Measurements from ENCODE around the gene FAM162A.

The FAM162A gene

GRCh38 chr3:122394173-122394572, 10.2 kb downstream of the FAM162A start:
- Mint-ChIP-seq H3K36me3 (peaks cover 5 to 21% of the 10 kb centered on the region in 2 donors), H3K9me3 (no peaks in the 10 kb centered on the region), H3K4me3 (no peak overlapping the region), H3K27ac (no peak overlapping the region), H3K4me1 (peaks cover 12 to 33% of the 10 kb centered on the region in 2 donors), H3K27me3 (no peaks in the 10 kb centered on the region)
- DNase-seq (no peak), ATAC-seq (replicated peaks) (no peak)

GRCh38 chr3:122395582-122395981, 11.6 kb downstream of the FAM162A start:
- H3K27me3 Mint-ChIP-seq: no peaks in the 10 kb centered on the region
- ATAC-seq (replicated peaks) (no peak), DNase-seq (no peak)
- H3K4me1 Mint-ChIP-seq: peaks cover 11 to 30% of the 10 kb centered on the region in 2 donors
- H3K27ac Mint-ChIP-seq: no peak overlapping the region
- H3K36me3 Mint-ChIP-seq: peaks cover 10 to 26% of the 10 kb centered on the region in 2 donors
- H3K4me3 Mint-ChIP-seq: no peak overlapping the region
- no peaks in the 10 kb centered on the region for H3K9me3 Mint-ChIP-seq

DNA sequence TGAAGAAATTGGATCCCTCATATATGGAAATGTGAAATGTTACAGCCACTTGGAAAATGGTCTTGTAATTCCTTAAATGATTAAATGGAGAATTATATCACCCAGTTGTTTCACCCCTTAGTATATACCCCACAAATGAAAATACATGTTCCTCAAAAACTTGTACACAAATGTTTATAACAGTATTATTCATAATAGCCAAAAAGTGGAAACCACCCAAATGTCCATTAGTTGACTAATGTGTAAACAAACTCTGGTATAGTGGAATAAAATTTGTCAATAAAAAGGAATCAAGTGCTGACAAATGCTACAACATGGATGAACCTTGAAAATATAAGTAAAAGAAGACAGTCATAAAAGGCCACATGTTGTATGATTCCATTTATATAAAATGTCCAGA, 12.5 kb downstream of the FAM162A start:
- no peaks in the 10 kb centered on the region for H3K9me3 Mint-ChIP-seq
- ATAC-seq (replicated peaks): no peak
- H3K27me3 Mint-ChIP-seq: no peaks in the 10 kb centered on the region
- peaks cover 13 to 30% of the 10 kb centered on the region in 2 donors for H3K4me1 Mint-ChIP-seq
- H3K36me3 Mint-ChIP-seq: peaks cover 11 to 30% of the 10 kb centered on the region in 2 donors
- no peak overlapping the region for H3K4me3 Mint-ChIP-seq
- no peak for DNase-seq
- no peak overlapping the region for H3K27ac Mint-ChIP-seq

DNA sequence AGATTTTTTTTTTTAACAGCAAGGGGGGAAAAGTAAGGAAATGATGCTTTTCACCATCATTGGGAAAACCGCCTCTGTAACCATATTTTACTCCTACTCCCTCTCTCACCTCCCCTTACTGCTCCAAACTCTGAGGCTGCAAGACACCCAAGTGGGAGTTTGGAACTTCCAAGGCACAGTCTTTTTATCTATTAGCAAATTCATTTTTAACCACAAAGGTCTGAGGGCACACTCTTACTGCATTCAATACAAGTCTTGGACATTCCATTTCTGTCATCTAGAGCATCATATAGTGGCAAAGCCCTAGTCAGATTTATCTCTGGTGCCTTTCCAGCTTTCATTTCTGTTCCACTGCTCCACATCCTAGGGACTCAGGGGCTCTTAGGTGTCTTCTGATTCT, 13.2 kb downstream of the FAM162A start:
- Mint-ChIP-seq H3K27me3 (no peaks in the 10 kb centered on the region), H3K36me3 (peaks cover 11 to 30% of the 10 kb centered on the region in 2 donors), H3K4me1 (peaks cover 13 to 30% of the 10 kb centered on the region in 2 donors), H3K27ac (no peak overlapping the region), H3K9me3 (no peaks in the 10 kb centered on the region), H3K4me3 (no peak overlapping the region)
- DNase-seq (no peak), ATAC-seq (replicated peaks) (peak in 1 of 2 donors; percentile 60)

- DNase-seq (no peak), ATAC-seq (replicated peaks) (no peak)
- no peaks in the 10 kb centered on the region for H3K9me3 Mint-ChIP-seq
- H3K4me1 Mint-ChIP-seq: peaks cover 17 to 26% of the 10 kb centered on the region in 2 donors
- H3K27ac Mint-ChIP-seq: no peak overlapping the region
- no peak overlapping the region for H3K4me3 Mint-ChIP-seq
- H3K27me3 Mint-ChIP-seq: no peaks in the 10 kb centered on the region
- peaks cover 20 to 35% of the 10 kb centered on the region in 2 donors for H3K36me3 Mint-ChIP-seq
These were observed 14.9 kb downstream of the FAM162A start for GRCh38 chr3:122398920-122399319.

DNA sequence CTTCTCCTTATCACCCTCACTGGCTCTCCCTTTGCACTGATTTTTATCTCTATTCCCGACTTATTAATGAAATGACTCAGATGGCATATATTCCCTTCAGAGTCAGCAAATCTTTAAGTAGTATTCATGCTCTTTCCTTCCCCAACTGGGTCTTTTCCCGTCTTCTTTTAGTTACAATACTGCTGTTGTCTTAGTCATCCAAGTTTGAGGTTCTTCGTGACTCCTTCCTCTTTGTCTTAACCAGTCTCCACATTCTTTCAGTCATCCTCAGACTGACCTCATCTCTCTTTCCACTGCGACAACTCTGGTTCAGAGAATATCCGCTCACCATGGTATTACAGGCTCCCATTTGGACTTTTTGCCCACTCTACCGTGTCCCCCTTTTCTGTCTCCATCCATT, 19.5 kb downstream of the FAM162A start:
- DNase-seq: no peak
- H3K9me3 Mint-ChIP-seq: no peaks in the 10 kb centered on the region
- peaks cover 34 to 47% of the 10 kb centered on the region in 2 donors for H3K36me3 Mint-ChIP-seq
- no peaks in the 10 kb centered on the region for H3K27me3 Mint-ChIP-seq
- no peak overlapping the region for H3K4me3 Mint-ChIP-seq
- peaks cover 20 to 22% of the 10 kb centered on the region in 2 donors for H3K4me1 Mint-ChIP-seq
- H3K27ac Mint-ChIP-seq: no peak overlapping the region
- ATAC-seq (replicated peaks): no peak

DNA sequence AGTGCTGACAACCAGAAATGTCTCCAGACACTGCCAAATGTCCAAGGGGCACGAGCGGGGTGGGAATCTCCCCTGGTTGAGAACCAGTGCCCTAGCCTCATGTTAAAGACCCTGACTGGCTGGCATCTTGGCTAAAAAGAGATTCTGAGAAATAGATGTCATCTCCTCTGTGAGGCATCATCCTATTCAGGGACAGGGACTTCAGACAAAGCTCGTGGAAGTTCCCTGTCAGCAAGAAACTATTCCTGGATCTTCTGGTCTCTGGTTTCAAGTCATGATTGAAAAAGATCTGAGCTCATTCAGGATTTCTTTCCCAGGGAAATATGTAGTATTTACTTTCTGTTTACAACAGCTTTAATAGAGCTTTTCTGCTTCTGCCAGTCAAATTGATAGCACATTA, 21.0 kb downstream of the FAM162A start:
- DNase-seq: no peak
- ATAC-seq (replicated peaks): no peak
- Mint-ChIP-seq H3K4me1 (peaks cover 28 to 38% of the 10 kb centered on the region in 2 donors), H3K4me3 (no peak overlapping the region), H3K27me3 (no peaks in the 10 kb centered on the region), H3K36me3 (peaks cover 34 to 53% of the 10 kb centered on the region in 2 donors), H3K9me3 (no peaks in the 10 kb centered on the region), H3K27ac (no peak overlapping the region)

DNA sequence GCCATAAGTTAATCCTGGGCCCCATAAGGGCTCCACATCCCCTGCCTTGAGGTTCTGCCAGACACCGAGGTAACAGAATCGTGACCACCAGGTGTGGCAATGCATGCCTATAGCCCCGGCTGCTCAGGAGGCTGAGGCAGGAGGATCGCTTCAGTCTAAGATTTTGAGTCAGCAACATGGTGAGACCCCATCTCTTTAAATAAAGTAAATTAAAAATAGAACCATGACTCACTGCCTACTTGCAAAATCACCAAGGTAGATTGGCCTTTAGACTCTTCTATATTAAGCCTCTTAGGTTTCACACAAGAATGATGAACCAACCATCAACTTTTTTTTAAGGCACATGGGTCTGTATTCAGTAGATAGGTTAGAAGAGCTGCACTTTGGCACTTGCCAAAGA, 22.2 kb downstream of the FAM162A start:
- ATAC-seq (replicated peaks): peak; percentile 84 to 89

GRCh38 chr3:122407946-122408345, 24.0 kb downstream of the FAM162A start:
- H3K9me3 Mint-ChIP-seq: no peaks in the 10 kb centered on the region
- peaks cover 36 to 58% of the 10 kb centered on the region in 2 donors for H3K4me1 Mint-ChIP-seq
- H3K36me3 Mint-ChIP-seq: peaks cover 38 to 66% of the 10 kb centered on the region in 2 donors
- no peak overlapping the region for H3K4me3 Mint-ChIP-seq
- ATAC-seq (replicated peaks) (no peak), DNase-seq (no peak)
- H3K27ac Mint-ChIP-seq: no peak overlapping the region
- H3K27me3 Mint-ChIP-seq: no peaks in the 10 kb centered on the region

More for the DNA sequence above, 22.2 kb downstream of the FAM162A start:
- Mint-ChIP-seq H3K27ac (peak overlapping the region; percentile 82), H3K9me3 (no peaks in the 10 kb centered on the region), H3K36me3 (peaks cover 32 to 55% of the 10 kb centered on the region in 2 donors), H3K4me3 (peak overlapping the region in 1 of 2 donors; percentile 37), H3K4me1 (peaks cover 30 to 46% of the 10 kb centered on the region in 2 donors), H3K27me3 (no peaks in the 10 kb centered on the region)
- peak; percentile 10 for DNase-seq

DNA sequence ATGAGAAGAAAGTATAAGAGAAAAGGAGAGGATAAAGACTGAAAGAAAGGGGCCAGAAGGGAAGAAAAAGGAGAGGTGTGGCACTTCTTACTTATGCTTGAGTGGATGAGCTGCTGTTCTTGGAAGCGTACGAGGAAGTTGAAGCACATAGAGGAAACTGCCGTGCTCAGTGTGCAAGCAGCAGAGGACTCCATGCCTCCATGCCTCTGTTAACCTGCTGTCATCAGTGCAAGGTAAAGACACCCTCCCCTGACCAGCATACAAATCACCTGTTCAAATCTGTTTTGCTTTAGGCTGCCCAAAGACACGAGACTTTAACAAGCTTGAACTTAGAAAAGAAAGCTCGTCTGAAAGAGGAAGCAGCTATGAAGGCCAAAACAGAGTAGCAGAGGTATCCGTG, 25.5 kb downstream of the FAM162A start:
- DNase-seq (no peak), ATAC-seq (replicated peaks) (peak; percentile 42 to 67)
- Mint-ChIP-seq H3K4me3 (peak overlapping the region; percentile 64 to 72), H3K27me3 (no peaks in the 10 kb centered on the region), H3K9me3 (no peaks in the 10 kb centered on the region), H3K4me1 (peaks cover 40 to 73% of the 10 kb centered on the region in 2 donors), H3K27ac (peak overlapping the region; percentile 47), H3K36me3 (peaks cover 37 to 68% of the 10 kb centered on the region in 2 donors)

- peaks cover 47 to 79% of the 10 kb centered on the region in 2 donors for H3K4me1 Mint-ChIP-seq
- no peaks in the 10 kb centered on the region for H3K9me3 Mint-ChIP-seq
- peak overlapping the region; percentile 47 for H3K27ac Mint-ChIP-seq
- peak overlapping the region in 1 of 2 donors; percentile 16 for H3K4me3 Mint-ChIP-seq
- no peak for ATAC-seq (replicated peaks)
- no peak for DNase-seq
- peaks cover 35 to 70% of the 10 kb centered on the region in 2 donors for H3K36me3 Mint-ChIP-seq
- H3K27me3 Mint-ChIP-seq: no peaks in the 10 kb centered on the region
These were observed 26.1 kb downstream of the FAM162A start for GRCh38 chr3:122410111-122410510.

GRCh38 chr3:122410639-122411038, 26.7 kb downstream of the FAM162A start:
- peaks cover 36 to 73% of the 10 kb centered on the region in 2 donors for H3K36me3 Mint-ChIP-seq
- no peaks in the 10 kb centered on the region for H3K27me3 Mint-ChIP-seq
- ATAC-seq (replicated peaks) (no peak), DNase-seq (no peak)
- no peaks in the 10 kb centered on the region for H3K9me3 Mint-ChIP-seq
- peaks cover 48 to 81% of the 10 kb centered on the region in 2 donors for H3K4me1 Mint-ChIP-seq
- H3K4me3 Mint-ChIP-seq: no peak overlapping the region
- H3K27ac Mint-ChIP-seq: no peak overlapping the region

GRCh38 chr3:122414391-122414790, 30.4 kb downstream of the FAM162A start:
- H3K9me3 Mint-ChIP-seq: no peaks in the 10 kb centered on the region
- no peaks in the 10 kb centered on the region for H3K27me3 Mint-ChIP-seq
- ATAC-seq (replicated peaks): no peak
- peaks cover 23 to 53% of the 10 kb centered on the region in 2 donors for H3K36me3 Mint-ChIP-seq
- peaks cover 30 to 62% of the 10 kb centered on the region in 2 donors for H3K4me1 Mint-ChIP-seq
- no peak overlapping the region for H3K27ac Mint-ChIP-seq
- no peak for DNase-seq
- H3K4me3 Mint-ChIP-seq: peak overlapping the region in 1 of 2 donors; percentile 97

DNA sequence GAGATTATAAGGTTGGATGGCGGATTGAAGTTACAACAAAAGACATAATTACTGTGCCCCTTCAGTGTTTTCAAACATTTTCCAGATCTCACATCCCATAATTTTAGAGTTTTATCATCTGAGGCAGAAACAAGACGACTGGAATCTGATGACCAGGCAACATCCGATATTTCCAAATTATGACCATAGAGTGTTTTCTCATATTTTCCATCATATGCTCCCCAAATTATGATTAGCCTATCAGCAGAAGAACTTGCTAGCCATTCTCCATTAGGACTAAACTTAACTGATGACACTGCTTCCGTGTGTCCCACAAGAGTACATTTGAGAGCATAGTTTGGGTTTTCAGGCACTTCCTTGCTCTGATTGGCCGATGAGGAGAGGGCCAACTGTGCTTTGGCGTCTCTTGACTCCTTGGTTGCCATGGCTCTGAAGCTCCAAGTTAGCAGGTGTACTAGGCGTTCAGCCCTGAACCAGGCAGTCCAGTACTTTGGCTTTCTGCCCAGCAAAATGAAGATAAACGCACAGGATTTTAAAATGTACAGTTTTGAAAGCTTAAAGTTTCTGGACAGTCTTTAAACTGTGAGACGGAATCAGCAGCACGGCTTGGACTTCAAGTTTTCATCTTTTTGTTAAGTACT, 31.2 kb downstream of the FAM162A start:
- H3K4me1 Mint-ChIP-seq: peaks cover 28 to 54% of the 10 kb centered on the region in 2 donors
- DNase-seq (peak; percentile 40), ATAC-seq (replicated peaks) (peak; percentile 72 to 73)
- peak overlapping the region; percentile 99 for H3K27ac Mint-ChIP-seq
- H3K27me3 Mint-ChIP-seq: no peaks in the 10 kb centered on the region
- peak overlapping the region; percentile 93 to 97 for H3K4me3 Mint-ChIP-seq
- H3K36me3 Mint-ChIP-seq: peaks cover 23 to 50% of the 10 kb centered on the region in 2 donors
- H3K9me3 Mint-ChIP-seq: no peaks in the 10 kb centered on the region
